Nucleus accumbens (tissue), 56 donors: ENCODE measurements around the gene IL1R2.

Source experiments
- DNase-seq, 56 donors: peaks; one replicate each; lab custom pipeline; 2025; lab: John Stamatoyannopoulos, UW

Gene IL1R2

DNA sequence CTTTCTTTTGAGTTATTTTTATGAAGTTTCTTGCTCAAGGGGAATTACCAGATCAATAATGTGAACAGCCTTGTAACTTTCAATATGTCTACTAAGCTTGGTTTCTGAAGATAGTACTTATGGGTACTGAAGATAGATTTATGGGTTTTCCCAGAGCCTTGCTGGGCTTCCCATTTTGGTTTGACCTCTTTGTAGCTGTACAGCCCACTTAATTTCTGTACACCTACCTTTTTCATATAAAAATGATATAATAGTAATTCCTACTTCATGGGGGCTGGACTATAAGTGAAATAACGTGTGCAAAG, 22.2 kb downstream of the IL1R2 start:
- no peak for DNase-seq

DNA sequence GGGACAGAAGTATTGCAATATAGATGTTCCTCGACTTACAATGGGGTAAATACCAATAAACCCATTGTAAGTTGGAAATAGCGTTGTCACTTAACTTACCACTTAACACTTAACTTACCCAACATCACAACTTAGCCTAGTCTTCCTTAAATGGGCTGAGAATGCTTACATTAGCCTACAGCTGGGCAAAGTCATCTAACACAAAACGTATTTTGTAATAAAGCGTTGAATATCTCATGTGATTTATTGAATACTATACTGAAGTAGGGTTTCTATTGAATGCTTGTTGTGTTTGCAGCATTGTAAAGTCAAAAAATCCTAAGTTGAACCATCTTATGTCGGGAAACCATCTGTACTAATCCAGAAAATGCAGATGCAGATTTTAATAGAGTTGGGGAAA, 23.6 kb downstream of the IL1R2 start:
- no peak for DNase-seq

DNA sequence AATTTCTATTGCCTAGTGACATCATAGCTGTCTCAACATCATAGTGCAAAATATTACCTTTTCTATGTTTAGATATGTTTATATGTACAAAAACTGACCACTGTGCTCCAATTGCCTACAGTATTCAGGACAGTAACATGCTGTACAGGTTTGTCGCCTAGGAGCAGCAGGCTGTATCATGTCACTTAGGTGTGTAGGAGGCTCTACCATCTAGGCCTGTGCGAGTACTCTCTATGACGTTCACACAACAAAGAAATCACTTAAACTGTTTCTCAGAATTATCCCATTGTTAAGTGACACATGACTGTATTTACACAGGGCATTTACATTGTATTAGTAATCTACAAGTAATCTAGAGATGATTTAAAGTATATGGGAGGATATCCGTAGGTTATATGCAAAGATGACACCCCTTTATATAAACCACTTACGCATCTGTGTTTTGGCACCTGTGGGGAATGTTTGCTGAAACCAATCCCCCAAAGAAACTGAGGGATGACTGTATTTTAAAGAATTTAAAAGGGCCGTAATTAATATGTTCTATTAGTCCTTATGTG, 24.7 kb downstream of the IL1R2 start:
- no peak for DNase-seq

DNA sequence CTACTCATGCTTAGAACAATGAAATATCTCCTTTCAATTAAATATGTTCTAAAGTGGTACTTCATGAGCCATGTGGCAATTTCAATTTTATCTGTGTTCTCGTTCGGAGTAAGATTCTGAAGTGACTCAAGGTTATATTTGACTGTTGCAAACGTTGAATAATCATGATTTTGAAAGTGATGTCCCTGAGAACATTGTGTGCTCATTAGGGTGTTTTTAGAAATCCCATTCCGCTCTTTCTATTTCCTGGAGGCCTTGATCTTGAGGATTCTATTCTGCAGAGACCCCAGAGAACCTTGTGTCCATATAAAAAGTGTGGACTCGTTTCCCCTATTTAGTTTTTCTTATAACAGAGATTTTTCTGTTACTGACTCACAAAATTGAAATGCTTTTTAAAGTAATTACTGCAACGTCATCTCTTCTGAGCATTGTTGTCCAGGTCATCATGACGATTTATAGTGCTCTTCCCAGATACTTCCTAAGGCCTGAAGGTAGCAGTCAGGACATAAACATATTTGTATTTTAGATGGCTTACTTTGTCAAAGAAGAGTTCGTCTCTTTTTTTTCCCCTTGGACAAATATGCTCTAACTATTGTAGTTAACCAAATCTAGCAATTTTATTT, 27.2 kb downstream of the IL1R2 start:
- no peak for DNase-seq

DNA sequence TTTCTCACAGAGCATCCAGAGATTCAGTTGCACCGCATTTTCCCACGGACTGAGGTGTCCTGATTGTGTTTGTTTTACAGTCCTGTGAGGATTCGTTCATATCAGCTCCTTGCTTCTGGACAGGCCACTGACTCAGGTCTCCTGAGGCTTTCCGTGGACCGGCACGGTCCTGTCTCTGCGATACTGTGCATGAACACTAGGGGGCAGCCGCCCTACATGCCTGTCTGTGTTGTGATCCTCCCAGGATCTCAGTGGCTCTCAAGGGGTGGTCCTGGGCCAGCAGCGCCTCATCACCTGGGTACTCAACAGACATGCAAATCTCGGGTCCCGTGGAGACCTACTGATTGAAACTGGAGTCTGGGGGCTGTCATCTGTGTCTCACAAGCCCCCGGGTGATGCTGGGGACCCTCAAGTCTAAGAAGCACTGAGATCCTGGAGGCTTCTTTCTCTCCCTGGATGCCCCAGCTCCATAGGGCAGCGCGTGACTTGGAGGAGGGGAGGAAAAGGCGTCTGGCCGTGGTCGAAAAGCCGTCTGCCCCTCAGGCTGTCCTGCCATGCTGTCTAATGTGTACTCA, 28.9 kb downstream of the IL1R2 start:
- peak in 53 of 56 donors; percentile 5 to 90 (median 56) for DNase-seq

DNA sequence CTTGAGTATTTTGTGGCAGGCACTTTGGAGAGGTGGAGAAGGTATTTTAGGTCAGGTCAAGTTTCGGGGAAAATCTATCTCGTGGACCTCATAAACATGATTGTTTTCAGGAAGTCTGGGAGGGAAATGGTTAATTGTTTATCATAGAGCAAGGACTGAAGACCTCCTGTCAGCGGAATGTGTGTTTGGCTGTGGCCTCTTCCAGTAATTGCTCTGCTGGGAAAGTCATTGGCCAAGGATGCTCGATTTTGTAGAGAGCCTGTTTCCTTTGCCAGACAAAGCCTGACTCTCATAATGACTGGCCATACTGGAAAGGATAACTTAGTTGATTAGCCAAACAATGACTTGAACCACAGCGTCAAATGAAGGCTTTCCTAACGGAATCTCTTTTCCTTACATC, 30.0 kb downstream of the IL1R2 start:
- DNase-seq = no peak

DNA sequence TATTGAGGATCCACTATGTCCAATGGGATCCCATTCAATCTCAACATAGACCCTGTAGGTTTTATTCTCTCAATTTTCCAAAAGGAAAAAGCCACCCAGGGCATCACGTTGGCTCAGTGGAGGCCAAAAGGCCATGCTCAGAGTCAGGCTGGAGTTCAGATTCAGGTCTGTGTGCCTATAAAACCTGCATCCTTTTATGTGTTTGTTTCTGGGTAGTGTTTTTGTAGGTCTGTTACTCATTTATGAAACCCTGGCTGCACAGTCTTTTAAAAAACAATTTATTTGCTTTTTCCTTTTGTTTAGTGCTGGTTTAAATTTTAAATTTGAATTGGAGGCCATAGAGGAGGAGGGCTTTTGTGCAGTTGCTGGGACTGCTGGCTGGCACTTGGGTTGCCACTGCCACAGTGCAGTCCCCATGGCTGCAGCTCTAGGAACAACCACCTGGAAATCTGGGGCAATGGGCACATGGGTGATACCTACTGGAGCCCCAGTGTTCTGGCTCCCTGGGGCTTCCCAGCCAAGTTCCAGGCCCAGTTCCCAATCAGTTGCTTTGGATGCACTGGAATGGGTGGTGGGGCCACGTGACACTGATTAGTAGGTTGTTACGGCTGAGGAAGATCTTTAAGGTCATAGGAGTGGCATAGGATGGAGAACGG, 31.3 kb downstream of the IL1R2 start:
- DNase-seq = no peak

DNA sequence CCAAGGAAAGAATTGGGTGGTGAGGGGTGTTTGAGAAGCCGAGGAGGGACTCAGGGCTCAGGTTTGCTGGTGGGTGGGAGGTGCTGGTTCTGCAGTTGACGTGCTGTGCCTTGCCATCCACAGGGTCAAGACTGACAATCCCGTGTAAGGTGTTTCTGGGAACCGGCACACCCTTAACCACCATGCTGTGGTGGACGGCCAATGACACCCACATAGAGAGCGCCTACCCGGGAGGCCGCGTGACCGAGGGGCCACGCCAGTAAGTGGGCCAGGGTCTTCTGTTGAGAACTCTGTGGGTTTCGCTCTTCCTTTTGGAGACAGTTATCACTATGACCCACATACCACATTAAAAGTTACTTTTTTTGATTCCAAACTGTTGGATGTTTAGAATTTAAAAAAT, 32.6 kb downstream of the IL1R2 start:
- DNase-seq = no peak

DNA sequence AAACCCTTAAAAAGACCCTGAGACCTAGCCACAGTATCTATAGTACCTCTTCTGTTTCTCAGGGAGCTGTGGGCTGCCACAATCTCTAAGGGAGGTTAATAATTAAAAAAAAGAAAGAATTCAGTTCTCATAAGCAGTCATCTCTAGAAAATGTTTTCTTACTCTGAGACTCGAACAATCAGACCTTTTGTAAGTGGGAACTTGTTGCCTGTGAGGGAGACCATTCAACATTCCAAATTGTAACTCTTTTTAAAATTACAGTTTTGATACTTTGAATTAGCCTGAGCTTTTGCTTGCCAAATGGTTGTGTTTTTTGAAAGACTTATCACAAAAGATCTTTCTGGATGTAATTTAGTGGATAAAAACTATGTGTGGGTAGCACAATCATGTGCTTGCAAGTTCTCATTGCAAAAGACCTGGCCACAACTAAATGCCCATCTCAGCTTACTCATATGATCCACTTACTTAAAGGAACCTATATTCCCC, 33.3 kb downstream of the IL1R2 start:
- no peak for DNase-seq

DNA sequence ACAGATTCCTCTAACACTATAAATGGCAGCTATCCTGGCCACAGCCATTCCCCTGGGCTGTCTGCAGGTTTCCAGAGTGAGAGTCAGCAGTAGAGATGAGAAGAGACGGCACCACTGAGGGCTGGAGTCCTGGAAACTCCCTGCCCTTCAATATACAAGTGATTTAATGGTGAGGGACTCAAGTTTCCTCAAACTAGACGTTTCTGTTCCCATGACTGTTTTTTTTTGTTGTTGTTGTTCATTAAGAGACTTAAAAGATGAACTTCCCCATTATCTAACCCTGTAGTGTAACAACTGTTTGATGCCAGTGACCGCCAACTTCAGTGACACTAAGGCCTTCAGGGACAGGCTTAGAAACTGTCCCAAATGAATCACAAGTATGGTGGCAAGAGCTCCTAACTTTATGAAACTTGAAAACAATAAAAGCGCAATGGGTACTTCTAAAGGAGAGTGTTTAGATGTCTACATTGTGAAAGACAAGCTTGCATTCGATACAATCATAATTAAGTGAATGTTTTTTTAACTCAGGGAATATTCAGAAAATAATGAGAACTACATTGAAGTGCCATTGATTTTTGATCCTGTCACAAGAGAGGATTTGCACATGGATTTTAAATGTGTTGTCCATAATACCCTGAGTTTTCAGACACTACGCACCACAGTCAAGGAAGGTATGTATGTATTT, 34.0 kb downstream of the IL1R2 start:
- no peak for DNase-seq

DNA sequence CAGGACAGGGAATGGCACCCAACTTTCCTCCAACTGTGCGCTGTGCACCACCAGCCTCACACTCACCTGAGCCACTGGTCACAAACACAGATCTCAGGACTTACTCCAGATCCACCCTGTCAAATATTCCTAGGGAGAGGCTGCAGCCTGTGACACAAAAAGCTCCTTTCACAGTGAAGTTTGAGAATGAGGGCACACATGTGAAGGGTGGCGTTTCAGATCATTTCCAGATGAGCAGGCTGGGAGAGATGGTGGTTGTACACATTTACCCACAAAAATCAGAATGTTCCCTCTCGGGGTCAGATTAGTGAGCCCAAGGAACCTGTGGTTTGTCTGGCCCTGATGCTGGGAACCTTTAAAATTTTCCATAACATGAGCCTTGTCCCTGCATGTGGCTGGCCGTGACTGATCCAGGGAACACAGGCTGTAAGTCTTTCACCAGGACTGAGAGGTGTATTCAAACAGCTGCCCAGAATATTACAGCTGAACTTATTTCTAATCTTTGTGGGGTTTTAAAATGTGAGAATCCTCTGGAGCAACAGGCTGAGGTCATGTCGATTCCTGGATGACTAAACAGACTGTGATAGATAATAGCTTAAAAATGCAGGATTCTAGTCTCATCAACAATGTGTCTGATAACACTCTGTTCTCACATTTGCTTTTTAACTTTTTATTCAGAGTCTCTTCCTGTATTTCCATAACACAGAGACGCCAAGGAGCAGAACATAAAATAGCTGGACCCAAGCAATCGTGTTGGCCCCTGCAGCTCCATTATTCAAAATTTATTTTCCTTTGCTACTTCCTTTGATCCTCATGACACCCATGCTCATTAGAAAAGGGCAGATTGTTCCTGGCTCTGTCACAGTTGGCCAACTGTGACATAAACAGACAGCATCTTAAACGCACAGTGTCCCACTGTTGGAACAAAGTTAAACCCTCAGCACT, 35.5 kb downstream of the IL1R2 start:
- peak in 1 of 56 donors; percentile 11 for DNase-seq

DNA sequence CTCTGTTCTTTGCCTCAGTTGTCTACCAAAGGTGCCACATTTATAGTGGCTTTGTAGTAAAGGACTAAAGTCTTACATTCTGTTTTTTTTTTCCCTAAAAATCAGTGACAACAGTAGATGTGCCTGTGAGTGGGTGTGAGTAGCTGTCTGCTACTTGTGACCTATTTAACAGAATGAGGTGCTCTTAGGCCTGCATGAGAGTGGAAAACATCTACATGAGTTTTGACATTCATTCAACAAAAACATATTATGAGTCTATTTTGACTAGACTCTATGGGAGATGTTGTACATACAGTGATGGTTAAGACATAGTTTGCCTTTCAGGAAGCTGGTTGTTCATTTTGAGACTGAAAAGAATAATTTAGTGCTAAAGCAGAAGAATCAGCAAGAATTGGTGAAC, 36.7 kb downstream of the IL1R2 start:
- no peak for DNase-seq

DNA sequence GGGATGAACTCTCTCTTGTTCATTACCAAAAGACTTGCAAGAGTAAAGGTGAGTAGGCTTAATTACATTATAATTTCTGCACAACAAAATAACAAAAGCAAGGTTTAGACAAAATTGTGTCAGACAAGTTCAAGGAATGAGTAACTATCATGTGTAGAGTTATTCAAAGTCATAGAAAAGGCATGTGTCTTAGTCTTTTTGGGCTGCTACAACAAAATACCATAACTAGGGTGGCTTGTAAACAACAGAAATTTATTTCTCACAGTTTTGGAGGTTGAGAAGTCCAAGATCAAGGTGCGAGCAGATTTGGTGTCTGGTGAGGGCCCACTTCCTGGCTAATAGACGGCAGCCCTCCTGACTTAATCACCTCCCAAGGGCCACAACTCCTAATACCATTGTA, 37.6 kb downstream of the IL1R2 start:
- no peak for DNase-seq

DNA sequence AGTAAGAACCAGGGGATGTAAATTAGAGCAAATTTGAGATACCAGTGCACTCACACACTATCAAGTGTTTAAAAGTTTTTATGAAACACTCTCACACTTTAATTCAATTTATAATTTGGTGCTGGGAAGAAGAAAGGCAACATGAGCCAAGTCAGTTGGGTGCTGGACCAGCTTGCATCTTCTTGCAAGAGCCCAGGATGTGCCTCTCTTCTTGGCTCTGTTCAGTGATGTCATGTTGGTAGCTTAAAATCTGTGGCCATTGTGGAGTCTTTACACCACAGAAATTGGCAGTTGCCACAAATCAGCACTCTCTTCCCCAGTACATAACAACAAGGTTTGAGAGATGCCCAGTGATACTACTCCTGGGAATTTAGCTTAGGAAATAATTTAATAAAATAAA, 38.2 kb downstream of the IL1R2 start:
- DNase-seq = no peak

DNA sequence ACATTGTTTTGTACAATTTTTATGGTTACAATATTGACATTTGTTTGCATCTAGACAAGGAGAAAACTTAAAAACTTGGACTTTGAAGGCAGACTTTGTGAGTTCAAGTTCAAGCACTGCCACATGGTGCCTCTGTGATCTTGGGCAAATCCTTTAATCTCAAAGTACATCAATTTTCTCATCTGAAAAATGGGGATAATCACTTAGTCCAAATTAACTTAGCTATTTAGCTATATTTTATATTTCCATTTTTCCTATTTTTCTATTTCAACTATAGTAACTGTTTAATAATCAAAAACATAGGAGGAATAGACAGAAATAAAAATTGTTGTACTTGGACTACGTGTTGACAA, 38.7 kb downstream of the IL1R2 start:
- no peak for DNase-seq

DNA sequence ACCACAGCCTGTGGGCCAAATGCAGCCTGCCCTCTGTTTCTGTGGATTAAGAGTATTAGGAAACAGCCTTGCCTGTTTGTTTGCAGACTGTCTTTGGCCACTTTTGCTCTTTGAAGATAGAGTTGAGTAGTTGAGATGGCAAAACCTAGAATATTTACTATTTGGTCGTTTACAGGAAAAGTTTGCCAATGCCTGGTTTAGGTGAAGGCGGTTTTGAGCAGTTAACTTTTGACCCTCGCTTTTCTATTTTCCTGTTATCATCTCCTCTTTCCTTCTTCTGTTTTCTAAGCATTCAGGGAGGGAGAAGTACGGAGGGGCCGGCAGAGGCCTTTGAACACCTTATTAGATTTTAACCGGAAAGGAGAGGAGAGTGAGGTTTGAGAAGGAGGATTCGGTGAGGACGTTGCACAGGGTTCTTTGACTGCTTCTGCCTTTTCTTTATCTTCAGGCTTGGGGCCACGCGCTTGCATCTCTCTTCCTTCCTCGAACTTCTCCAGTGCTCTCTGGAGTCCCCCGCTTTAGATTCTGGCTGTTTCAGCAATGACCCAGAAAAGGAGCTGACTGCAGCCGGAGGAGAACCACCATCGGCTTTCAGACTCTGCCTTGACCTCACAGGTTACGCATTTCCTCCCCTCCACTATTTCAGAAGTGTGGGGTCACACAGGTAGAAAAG, 39.2 kb downstream of the IL1R2 start:
- DNase-seq = no peak

DNA sequence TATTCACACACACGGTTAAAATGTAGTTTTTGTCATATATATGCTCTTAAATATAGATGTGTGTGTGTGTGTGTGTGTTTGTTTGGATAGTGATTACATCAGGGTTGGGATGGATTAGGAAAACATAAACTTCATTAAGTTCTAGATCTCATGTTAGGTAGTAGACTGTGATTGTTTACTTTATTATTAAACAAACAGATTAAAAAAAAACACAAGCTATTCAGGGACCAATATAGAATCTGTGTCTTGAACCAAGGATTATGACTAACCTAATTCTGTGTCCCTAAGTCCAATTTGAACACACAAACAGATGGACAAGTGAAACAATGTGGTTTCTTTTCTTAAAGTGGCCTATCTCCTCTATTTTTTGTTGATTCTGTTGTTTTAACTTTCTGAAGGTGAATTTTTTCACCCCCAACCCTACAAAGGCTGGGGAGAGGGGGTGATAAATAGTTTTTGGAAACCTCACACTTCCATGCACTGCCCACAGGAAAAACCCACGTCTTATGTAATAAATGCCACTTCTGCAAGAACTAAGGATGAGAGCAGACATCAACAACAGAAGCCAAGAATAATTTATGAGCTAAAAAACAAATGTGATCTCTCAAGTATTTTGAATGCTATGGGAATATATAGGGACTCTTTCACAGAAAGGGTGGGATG, 40.7 kb downstream of the IL1R2 start:
- DNase-seq = no peak

DNA sequence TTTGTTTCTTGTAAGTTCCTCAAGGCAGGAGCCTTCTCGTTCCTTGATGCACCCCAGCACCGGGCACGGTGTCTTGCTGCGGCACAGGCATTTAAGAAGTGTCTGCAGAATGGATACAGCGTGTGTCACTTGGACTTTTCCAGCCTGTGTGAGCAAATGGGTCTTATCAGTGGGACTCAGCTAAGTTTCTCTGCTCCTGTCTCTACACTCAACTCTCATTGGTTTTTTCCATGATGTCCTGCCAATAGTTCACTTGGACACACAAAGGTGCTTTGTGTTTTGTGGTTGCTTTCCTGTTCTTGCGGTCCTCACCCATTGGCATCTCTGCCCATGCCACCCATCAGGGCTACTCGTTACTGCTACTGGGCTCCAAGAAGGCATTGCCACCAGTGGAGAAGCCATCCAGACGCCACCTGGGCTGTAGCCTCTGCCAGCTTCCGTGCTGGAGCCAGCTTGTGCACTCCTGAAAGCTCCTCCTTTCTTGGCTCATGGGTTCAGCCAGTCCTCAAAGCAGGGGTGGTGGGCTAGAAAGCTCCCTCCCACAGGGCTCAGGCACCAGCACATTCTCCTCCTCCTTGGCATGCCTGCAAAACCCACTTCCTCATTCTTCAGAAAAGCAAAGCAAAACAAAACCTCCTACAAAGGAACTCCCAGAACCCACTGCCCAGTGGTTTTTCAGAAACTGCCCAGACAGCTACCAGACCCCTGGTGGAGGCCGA, 41.4 kb downstream of the IL1R2 start:
- DNase-seq = peak in 24 of 56 donors; percentile 3 to 61 (median 16)
